Breast epithelium (tissue), 4 donors: ENCODE data around the gene ISLR. TPM values are rescaled to one million over a fixed set of nuclear protein-coding genes. Genes with fewer than 3 reads are reported as not detected.
A peak's percentile ranks its signal among the peaks of the same experiment; 100 is the strongest.

Experiments used
- DNase-seq, 2 donors: peaks; one replicate each; pipeline ENCODE4 v3.0.0-alpha.2; 2019; ENCODE audit warnings: low spot score in 2 of 2
- H3K27ac ChIP-seq, 2 donors: fragments of 200-600 bp; sonication (generic) in 1 of 2; one replicate each; pipeline ENCODE4 v1.5.1; 2016 to 2019; ENCODE audit warnings: mild to moderate bottlenecking in 1 of 2
- H3K27me3 ChIP-seq, 2 donors: fragments of 200-600 bp; sonication (generic) in 1 of 2; one replicate each; pipeline versions ENCODE4 v1.5.1 to v1.6.0; 2017 to 2019; ENCODE audit warnings: control low read depth in 1 of 2, mild to moderate bottlenecking in 1 of 2
- H3K36me3 ChIP-seq: fragments of 200-600 bp; one replicate; pipeline ENCODE4 v1.5.1; 2019
- H3K4me1 ChIP-seq, 2 donors: fragments of 200-600 bp; sonication (generic); one replicate each; pipeline ENCODE4 v1.5.1; 2016 to 2019; ENCODE audit warnings: control low read depth in 1 of 2
- H3K4me3 ChIP-seq, 3 donors: fragments of 200-600 bp; sonication (generic); 1 replicate in 2 of 3; 2 replicates in 1 of 3; pipeline ENCODE4 v1.5.1; 2016 to 2019; ENCODE audit warnings: mild to moderate bottlenecking in 3 of 3, moderate library complexity in 2 of 3
- H3K9me3 ChIP-seq, 2 donors: fragments of 200-600 bp; sonication (generic) in 1 of 2; one replicate each; pipeline ENCODE4 v1.5.1; 2016 to 2019; ENCODE audit warnings: control low read depth in 1 of 2
- POLR2A ChIP-seq: fragments of 450-650 bp; IDR thresholded peaks from one replicate; pipeline ENCODE4 v1.6.1; 2016; ENCODE audit warnings: antibody characterized with exemption, mild to moderate bottlenecking, moderate library complexity
- POLR2AphosphoS5 ChIP-seq, 3 donors: sonication (generic); formaldehyde crosslinking; IDR thresholded peaks; one replicate each; pipeline ENCODE4 v1.6.1; 2017; ENCODE audit warnings: antibody characterized with exemption in 3 of 3
- intact Hi-C: fragments of 100-400 bp; cut with DNase I; formaldehyde crosslinking; loops from one replicate; pipeline ENCODE4 v1.15.1; 2023; ENCODE audit warnings: low total_unique reads
- total RNA-seq, 3 donors: library from RNA; depleted of rRNA; stranded (reverse); fragments of >200 nt; gene quantifications; one replicate each; pipeline ENCODE4 v1.1.0, GENCODE V29; 2016
- TF ChIP-seq, protein P1 (sequence below), 3 donors: fragments of 450-650 bp; IDR thresholded peaks; one replicate each; pipeline ENCODE4 v1.5.1; 2016 to 2017; ENCODE audit warnings: antibody characterized with exemption in 3 of 3, mild to moderate bottlenecking in 3 of 3, moderate library complexity in 3 of 3

Gene ISLR
- total RNA-seq, 3 donors from 2014 or later, result 49.2 to 88.0 (median 71.8) TPM

DNA sequence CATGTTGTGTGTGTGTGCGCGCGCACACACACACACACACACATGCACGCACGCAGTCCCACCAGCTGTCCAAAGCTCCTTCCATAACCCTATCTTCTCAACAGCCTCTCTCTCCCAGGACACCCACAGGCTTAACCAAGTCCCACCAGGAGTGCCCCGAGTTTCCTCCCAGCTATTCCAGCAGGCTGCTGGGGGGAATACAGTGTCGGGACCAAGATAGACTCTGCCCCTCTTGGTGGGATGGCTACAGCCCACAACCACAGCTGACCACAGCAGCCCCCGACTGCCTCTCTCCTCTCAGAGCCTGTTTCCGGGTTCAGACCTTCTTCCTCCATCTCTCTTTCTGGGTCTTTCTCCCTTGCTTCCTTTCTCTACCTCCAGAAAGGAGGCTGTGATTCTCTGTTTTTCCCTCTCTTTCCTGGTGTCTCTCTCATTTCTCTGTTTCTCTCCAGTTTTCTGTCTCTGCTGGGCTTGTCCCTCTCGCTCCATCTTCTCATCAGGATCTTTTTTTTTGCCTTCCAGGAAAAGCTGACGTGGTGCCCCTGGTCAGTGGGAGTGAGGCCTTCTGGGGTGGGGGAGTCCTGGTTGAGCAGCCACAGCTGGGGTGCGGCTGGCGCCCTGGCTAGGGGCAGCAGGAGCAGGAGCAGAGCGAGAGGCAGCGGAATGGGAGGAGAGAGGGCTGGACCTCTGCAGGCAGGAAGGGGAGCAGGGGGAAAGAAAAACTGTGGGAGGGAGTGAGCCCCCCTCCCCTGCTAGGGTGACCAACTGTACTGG, 3.3 kb upstream of the ISLR start:
- TF ChIP-seq POLR2A (no peak), POLR2AphosphoS5 (IDR thresholded peaks at IDR 0.05) (no peak)
- TF ChIP-seq, protein P1, sequence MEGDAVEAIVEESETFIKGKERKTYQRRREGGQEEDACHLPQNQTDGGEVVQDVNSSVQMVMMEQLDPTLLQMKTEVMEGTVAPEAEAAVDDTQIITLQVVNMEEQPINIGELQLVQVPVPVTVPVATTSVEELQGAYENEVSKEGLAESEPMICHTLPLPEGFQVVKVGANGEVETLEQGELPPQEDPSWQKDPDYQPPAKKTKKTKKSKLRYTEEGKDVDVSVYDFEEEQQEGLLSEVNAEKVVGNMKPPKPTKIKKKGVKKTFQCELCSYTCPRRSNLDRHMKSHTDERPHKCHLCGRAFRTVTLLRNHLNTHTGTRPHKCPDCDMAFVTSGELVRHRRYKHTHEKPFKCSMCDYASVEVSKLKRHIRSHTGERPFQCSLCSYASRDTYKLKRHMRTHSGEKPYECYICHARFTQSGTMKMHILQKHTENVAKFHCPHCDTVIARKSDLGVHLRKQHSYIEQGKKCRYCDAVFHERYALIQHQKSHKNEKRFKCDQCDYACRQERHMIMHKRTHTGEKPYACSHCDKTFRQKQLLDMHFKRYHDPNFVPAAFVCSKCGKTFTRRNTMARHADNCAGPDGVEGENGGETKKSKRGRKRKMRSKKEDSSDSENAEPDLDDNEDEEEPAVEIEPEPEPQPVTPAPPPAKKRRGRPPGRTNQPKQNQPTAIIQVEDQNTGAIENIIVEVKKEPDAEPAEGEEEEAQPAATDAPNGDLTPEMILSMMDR (IDR thresholded peaks at IDR 0.05), result no peak
- Histone ChIP-seq H3K4me1 (peaks cover 0 to 2% of the 10 kb centered on the region in 2 donors), H3K27ac (peak overlapping the region; percentile 29 to 95)

DNA sequence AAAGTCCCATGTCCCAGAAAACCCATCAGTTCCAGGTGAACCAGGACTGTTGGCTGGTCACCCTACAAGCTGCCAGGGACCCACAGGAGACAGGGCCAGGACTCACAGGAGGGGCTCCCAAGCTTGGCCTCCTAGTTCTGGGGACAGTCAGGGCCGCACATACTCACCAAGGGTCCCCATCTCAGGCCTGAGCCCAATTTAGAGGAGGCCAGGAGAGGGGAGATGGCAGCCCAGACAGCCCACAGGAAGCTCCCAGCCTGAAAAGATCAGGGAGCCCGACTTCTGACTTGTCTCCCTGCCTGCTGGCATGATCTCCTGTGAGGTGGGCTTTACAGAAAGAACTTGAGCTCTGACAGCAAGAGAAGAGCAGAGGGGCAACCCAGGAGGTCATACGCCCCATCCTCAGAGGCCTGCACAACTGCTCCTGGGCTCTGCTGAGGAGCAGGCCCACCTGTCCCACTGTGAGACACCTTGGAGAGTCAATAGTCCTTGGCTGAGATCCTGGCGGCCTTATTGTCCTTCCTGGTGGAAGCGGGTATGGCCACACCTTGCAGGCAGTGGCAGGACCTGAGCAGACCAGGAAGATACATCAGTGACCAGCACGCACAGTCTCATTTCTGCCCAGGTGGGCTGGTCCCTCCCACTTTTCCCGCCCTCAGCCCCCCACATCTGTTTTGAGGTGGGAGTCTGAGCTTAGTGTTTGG, 2.5 kb upstream of the ISLR start:
- no peak overlapping the region for H3K4me3 ChIP-seq
- no peaks in the 10 kb centered on the region for H3K27me3 ChIP-seq
- peaks cover 7 to 9% of the 10 kb centered on the region in 2 donors for H3K4me1 ChIP-seq
- DNase-seq, result no peak
- no peaks in the 10 kb centered on the region for H3K36me3 ChIP-seq
- peak overlapping the region; percentile 29 to 95 for H3K27ac ChIP-seq
- TF ChIP-seq, protein P1 (IDR thresholded peaks at IDR 0.05), result no peak
- TF ChIP-seq POLR2AphosphoS5 (IDR thresholded peaks at IDR 0.05) (no peak), POLR2A (no peak)
- H3K9me3 ChIP-seq, result no peaks in the 10 kb centered on the region
- intact Hi-C loops, result no loop called here

More for the DNA sequence above, 3.3 kb upstream of the ISLR start:
- Histone ChIP-seq H3K9me3 (no peaks in the 10 kb centered on the region), H3K27me3 (no peaks in the 10 kb centered on the region), H3K36me3 (no peaks in the 10 kb centered on the region), H3K4me3 (no peak overlapping the region)
- intact Hi-C loops, result no loop called here
- no peak for DNase-seq

DNA sequence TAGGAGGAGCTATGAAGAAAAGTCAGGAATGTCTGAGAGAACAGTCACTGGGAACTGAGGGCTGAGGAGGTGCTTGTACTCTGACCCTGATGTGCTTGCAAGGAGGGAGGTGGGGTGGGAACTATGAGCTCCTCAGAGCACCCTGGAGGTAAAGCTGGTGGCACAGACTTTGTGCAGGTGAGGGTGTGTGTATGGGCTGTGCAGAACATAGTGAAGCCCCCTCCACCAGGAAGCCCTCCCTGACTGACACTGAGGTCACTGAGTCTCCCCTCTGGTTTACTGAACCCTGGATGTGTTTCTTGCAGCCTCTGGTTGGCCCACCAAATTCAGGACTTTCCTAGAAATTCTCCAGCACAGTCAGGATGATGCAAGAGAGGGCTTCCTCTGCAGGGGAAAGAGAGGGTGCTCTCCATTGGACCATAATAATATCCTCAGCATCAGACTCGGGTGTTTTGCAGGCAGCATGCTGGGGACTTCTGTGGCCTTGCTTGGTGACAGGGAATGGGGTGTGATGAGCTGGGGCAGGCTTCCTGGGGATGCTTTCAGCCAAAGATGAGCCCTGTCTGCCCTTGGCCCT, 1.5 kb upstream of the ISLR start:
- Histone ChIP-seq H3K4me3 (no peak overlapping the region), H3K27me3 (no peaks in the 10 kb centered on the region), H3K4me1 (peaks cover 11 to 12% of the 10 kb centered on the region in 2 donors), H3K36me3 (no peaks in the 10 kb centered on the region), H3K9me3 (no peaks in the 10 kb centered on the region), H3K27ac (peak overlapping the region; percentile 88 to 95)
- no peak for DNase-seq
- TF ChIP-seq POLR2A (no peak), POLR2AphosphoS5 (IDR thresholded peaks at IDR 0.05) (no peak)
- TF ChIP-seq, protein P1 (IDR thresholded peaks at IDR 0.05), result no peak
- intact Hi-C loops, result no loop called here

DNA sequence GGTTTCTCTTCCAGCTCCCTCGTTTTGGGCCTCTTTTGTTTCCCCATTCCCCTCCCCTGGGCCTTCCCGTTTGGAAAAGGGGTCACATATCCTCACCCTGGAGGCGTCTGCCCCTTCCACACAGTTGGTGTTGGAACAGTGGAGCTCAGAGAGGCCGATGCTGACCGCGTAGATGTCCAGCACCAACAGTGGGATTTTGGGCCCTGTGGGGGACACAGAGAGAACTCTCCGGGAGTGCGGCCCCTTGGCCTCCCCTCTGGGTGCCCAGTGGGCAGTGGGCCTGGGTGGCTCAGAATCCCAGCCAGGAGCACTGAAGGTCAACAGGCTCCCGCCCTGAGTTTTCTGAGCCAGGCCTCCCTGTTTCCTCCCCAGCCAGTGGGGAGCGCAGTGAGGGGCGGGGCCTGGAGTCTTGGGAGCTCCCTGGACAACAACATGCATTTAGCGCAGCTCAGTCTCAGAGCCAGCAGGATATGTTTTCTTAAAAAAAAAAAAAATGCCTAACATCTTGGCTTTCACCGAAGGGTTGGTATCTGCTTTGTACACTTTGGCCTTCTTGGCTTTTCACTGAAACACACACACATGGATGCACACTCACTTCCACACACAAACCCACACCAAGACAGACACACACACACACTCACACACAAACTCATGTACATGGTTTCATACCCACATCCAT, 670 bp upstream of the ISLR start:
- Histone ChIP-seq H3K4me3 (peak overlapping the region; percentile 43 to 68 (median 56)), H3K27me3 (no peaks in the 10 kb centered on the region), H3K9me3 (no peaks in the 10 kb centered on the region), H3K27ac (peak overlapping the region; percentile 88 to 95), H3K4me1 (peaks cover 12 to 14% of the 10 kb centered on the region in 2 donors), H3K36me3 (no peaks in the 10 kb centered on the region)
- intact Hi-C loops, result no loop called here
- TF ChIP-seq, protein P1 (IDR thresholded peaks at IDR 0.05), result no peak
- TF ChIP-seq POLR2A, result no peak
- peak in 1 of 2 donors; percentile 67 for DNase-seq
